Spleen (tissue), 11 donors: Measurements from ENCODE around the gene HSBP1. TPM values are rescaled to one million over a fixed set of nuclear protein-coding genes. Genes with fewer than 3 reads are reported as not detected.

ENCODE experiments used
- DNase-seq: peaks from one replicate; pipeline ENCODE4 v3.0.0-alpha.2; 2020
- H3K27ac ChIP-seq, 8 donors: fragments of 200-600 bp; sonication (generic) in 7 of 8; 1 replicate in 4 of 8; 2 replicates in 4 of 8; pipeline versions ENCODE4 v1.5.0 to v1.8.0; 2016 to 2021; ENCODE audit warnings: inconsistent platforms in 4 of 8, mild to moderate bottlenecking in 4 of 8, moderate library complexity in 1 of 8
- H3K27me3 ChIP-seq, 7 donors: fragments of 200-600 bp; sonication (generic) in 6 of 7; replicated peaks in 1 of 7; 1 replicate in 4 of 7; 2 replicates in 3 of 7; pipeline versions ENCODE4 v1.5.0 to v1.8.0; 2016 to 2021; ENCODE audit warnings: inconsistent platforms in 3 of 7, mild to moderate bottlenecking in 1 of 7
- H3K36me3 ChIP-seq, 6 donors: fragments of 200-600 bp; sonication (generic) in 5 of 6; 1 replicate in 4 of 6; 2 replicates in 2 of 6; pipeline versions ENCODE4 v1.5.0 to v1.8.0; 2016 to 2021; ENCODE audit warnings: inconsistent platforms in 2 of 6
- H3K4me1 ChIP-seq, 6 donors: fragments of 200-600 bp; sonication (generic) in 5 of 6; 1 replicate in 3 of 6; 2 replicates in 3 of 6; pipeline versions ENCODE4 v1.5.0 to v1.8.0; 2016 to 2021; ENCODE audit warnings: inconsistent platforms in 3 of 6
- H3K4me3 ChIP-seq, 8 donors: fragments of 200-600 bp; sonication (generic) in 7 of 8; 1 replicate in 4 of 8; 2 replicates in 4 of 8; pipeline versions ENCODE4 v1.5.0 to v1.8.0; 2016 to 2021; ENCODE audit warnings: inconsistent platforms in 4 of 8, mild to moderate bottlenecking in 4 of 8, moderate library complexity in 2 of 8
- H3K9me3 ChIP-seq, 8 donors: fragments of 200-600 bp; sonication (generic) in 7 of 8; 1 replicate in 4 of 8; 2 replicates in 4 of 8; pipeline versions ENCODE4 v1.5.0 to v1.8.0; 2016 to 2021; ENCODE audit warnings: inconsistent platforms in 4 of 8
- POLR2A ChIP-seq, 3 donors: fragments of 450-650 bp; IDR thresholded peaks; one replicate each; pipeline ENCODE4 v1.5.1; 2017; ENCODE audit warnings: antibody characterized with exemption in 3 of 3, mild to moderate bottlenecking in 1 of 3
- POLR2AphosphoS5 ChIP-seq, 3 donors: sonication (generic); formaldehyde crosslinking; IDR thresholded peaks; one replicate each; pipeline ENCODE4 v1.5.1; 2017; ENCODE audit warnings: antibody characterized with exemption in 3 of 3
- WGBS, 5 donors: extraction: QIAGEN DNeasy Blood & Tissue Kit in 3 of 5; methylation state at CpG; one replicate each; pipeline versions ENCODE4 v1.1.5 to v1.1.7; 2013 to 2018; 5-methylcytosine and 5-hydroxymethylcytosine counted together
- intact Hi-C: fragments of 100-400 bp; cut with DNase I; formaldehyde crosslinking; loops from one replicate; pipeline ENCODE4 v1.15.0; 2023; ENCODE audit warnings: low total_unique reads
- polyA plus RNA-seq, 3 donors: library from polyadenylated mRNA; stranded (reverse); fragments of 200-250 nt; gene quantifications; one replicate each; pipeline ENCODE4 v1.2.1, GENCODE V29; 2013
- total RNA-seq, 7 donors: library from RNA; depleted of rRNA in 3 of 7; stranded (reverse); fragments of >200 nt in 3 of 7; fragmentation: NEBNext Ultra II Directional in 4 of 7; extraction: Animal tissue kit (Norgen Biotek cat#: 25700) in 4 of 7; gene quantifications; one replicate each; pipeline versions ENCODE4 v1.1.0 to v1.2.1, GENCODE V29; 2016 to 2021
- TF ChIP-seq, protein P1 (sequence below), 11 experiments: fragments of 200-600 bp in 7 of 11; fragments of 450-650 bp in 4 of 11; sonication (generic) in 4 of 11; IDR thresholded peaks in 8 of 11; conservative IDR thresholded peaks in 3 of 11; 1 replicate in 7 of 11; 2 replicates in 4 of 11; pipeline versions ENCODE4 v1.4.0 to v1.8.0; 2016 to 2021; ENCODE audit warnings: antibody characterized with exemption in 11 of 11, inconsistent platforms in 4 of 11, mild to moderate bottlenecking in 1 of 11
- donor health status: healthy with polysubstance abuse.
- donor health status: DM: no; HTN: no; CAD: no; lungs with moderate emphysema.
- donor health status: DM: no; HTN: no; CAD: no.
- donor health status: Bipolar disorder and iron deficiency.
- donor health status: healthy.
- donor health status: DM: no; HTN: no; CAD: no.
- donor health status: DM: yes; HTN: yes; CAD: no.

HSBP1 gene
- total and polyA plus RNA-seq, 10 donors = 11.0 to 68.5 (median 38.7) TPM

GRCh38 chr16:83789642-83790401, 18.0 kb upstream of the HSBP1 start:
- peaks cover 0 to 4% (median 0%) of the 10 kb centered on the region in 8 donors for H3K9me3 ChIP-seq
- TF ChIP-seq POLR2A (IDR thresholded peaks at IDR 0.05) (no peak), POLR2AphosphoS5 (IDR thresholded peaks at IDR 0.05) (no peak)
- TF ChIP-seq, protein P1, sequence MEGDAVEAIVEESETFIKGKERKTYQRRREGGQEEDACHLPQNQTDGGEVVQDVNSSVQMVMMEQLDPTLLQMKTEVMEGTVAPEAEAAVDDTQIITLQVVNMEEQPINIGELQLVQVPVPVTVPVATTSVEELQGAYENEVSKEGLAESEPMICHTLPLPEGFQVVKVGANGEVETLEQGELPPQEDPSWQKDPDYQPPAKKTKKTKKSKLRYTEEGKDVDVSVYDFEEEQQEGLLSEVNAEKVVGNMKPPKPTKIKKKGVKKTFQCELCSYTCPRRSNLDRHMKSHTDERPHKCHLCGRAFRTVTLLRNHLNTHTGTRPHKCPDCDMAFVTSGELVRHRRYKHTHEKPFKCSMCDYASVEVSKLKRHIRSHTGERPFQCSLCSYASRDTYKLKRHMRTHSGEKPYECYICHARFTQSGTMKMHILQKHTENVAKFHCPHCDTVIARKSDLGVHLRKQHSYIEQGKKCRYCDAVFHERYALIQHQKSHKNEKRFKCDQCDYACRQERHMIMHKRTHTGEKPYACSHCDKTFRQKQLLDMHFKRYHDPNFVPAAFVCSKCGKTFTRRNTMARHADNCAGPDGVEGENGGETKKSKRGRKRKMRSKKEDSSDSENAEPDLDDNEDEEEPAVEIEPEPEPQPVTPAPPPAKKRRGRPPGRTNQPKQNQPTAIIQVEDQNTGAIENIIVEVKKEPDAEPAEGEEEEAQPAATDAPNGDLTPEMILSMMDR (IDR thresholded peaks at IDR 0.05 in 8 of 11, conservative IDR thresholded peaks at IDR 0.05 in 3 of 11) = no peak
- WGBS, 5 donors = 83 to 92% (median 88%) methylated on average over 8 of the region's 8 CpGs

GRCh38 chr16:83791916-83792315, 15.9 kb upstream of the HSBP1 start:
- WGBS, 5 donors = 92 to 95% (median 94%) methylated on average over 10 of the region's 10 CpGs
- intact Hi-C loops = no loop called here
- H3K27me3 ChIP-seq = no peaks in the 10 kb centered on the region
- H3K4me3 ChIP-seq = no peak overlapping the region
- no peaks in the 10 kb centered on the region for H3K4me1 ChIP-seq
- H3K36me3 ChIP-seq = peaks cover 0 to 3% (median 0%) of the 10 kb centered on the region in 6 donors
- no peak for DNase-seq
- TF ChIP-seq POLR2A (IDR thresholded peaks at IDR 0.05) (no peak), POLR2AphosphoS5 (IDR thresholded peaks at IDR 0.05) (no peak)
- TF ChIP-seq, protein P1 (IDR thresholded peaks at IDR 0.05 in 8 of 11, conservative IDR thresholded peaks at IDR 0.05 in 3 of 11) = no peak
- no peaks in the 10 kb centered on the region for H3K9me3 ChIP-seq
- H3K27ac ChIP-seq = no peak overlapping the region

More at GRCh38 chr16:83789642-83790401, 18.0 kb upstream of the HSBP1 start:
- no peaks in the 10 kb centered on the region for H3K27me3 ChIP-seq
- no peaks in the 10 kb centered on the region for H3K4me1 ChIP-seq
- no peak for DNase-seq
- no peaks in the 10 kb centered on the region for H3K36me3 ChIP-seq
- no peak overlapping the region for H3K4me3 ChIP-seq
- intact Hi-C loops = no loop called here
- no peak overlapping the region for H3K27ac ChIP-seq

GRCh38 chr16:83792391-83792790, 15.4 kb upstream of the HSBP1 start:
- WGBS, 5 donors = 63 to 81% (median 70%) methylated on average over 2 of the region's 2 CpGs
- no peak for DNase-seq
- intact Hi-C loops = no loop called here
- peaks cover 0 to 5% (median 0%) of the 10 kb centered on the region in 6 donors for H3K36me3 ChIP-seq
- H3K4me1 ChIP-seq = no peaks in the 10 kb centered on the region
- no peaks in the 10 kb centered on the region for H3K9me3 ChIP-seq
- H3K4me3 ChIP-seq = no peak overlapping the region
- no peak overlapping the region for H3K27ac ChIP-seq
- TF ChIP-seq POLR2A (IDR thresholded peaks at IDR 0.05) = no peak
- TF ChIP-seq POLR2AphosphoS5 (IDR thresholded peaks at IDR 0.05) = no peak
- TF ChIP-seq, protein P1 (IDR thresholded peaks at IDR 0.05 in 8 of 11, conservative IDR thresholded peaks at IDR 0.05 in 3 of 11) = no peak
- H3K27me3 ChIP-seq = no peaks in the 10 kb centered on the region

GRCh38 chr16:83793179-83793578, 14.6 kb upstream of the HSBP1 start:
- DNase-seq = no peak
- no peak overlapping the region for H3K27ac ChIP-seq
- intact Hi-C loops = no loop called here
- H3K27me3 ChIP-seq = no peaks in the 10 kb centered on the region
- H3K9me3 ChIP-seq = no peaks in the 10 kb centered on the region
- no peak overlapping the region for H3K4me3 ChIP-seq
- H3K36me3 ChIP-seq = peaks cover 0 to 5% (median 0%) of the 10 kb centered on the region in 6 donors
- 76 to 83% (median 79%) methylated on average over 9 of the region's 9 CpGs for WGBS, 5 donors
- TF ChIP-seq, protein P1 (IDR thresholded peaks at IDR 0.05 in 8 of 11, conservative IDR thresholded peaks at IDR 0.05 in 3 of 11) = no peak
- no peak for TF ChIP-seq POLR2AphosphoS5 (IDR thresholded peaks at IDR 0.05)
- TF ChIP-seq POLR2A (IDR thresholded peaks at IDR 0.05) = no peak
- H3K4me1 ChIP-seq = no peaks in the 10 kb centered on the region
